Smooth muscle cell (in vitro differentiated cells): Measurements from ENCODE around the gene LITAFD. TPM values are rescaled to one million over a fixed set of nuclear protein-coding genes. Genes with fewer than 3 reads are reported as not detected.

ENCODE experiments used
- DNase-seq: peaks from one replicate; lab custom pipeline; 2025; ENCODE audit not compliant: unreplicated experiment; lab: John Stamatoyannopoulos, UW
- H2AFZ ChIP-seq: fragments of 200-600 bp; sonication (generic); 2 replicates; pipeline ENCODE4 v1.6.0; 2016; ENCODE audit warnings: antibody characterized with exemption, low read depth, mild to moderate bottlenecking
- H3F3A ChIP-seq: fragments of 200-600 bp; sonication (generic); 2 replicates; pipeline ENCODE4 v1.6.0; 2017; ENCODE audit warnings: antibody characterized with exemption, low read depth
- H3K27ac ChIP-seq: fragments of 200-600 bp; sonication (generic); 2 replicates; pipeline ENCODE4 v1.5.1; 2016; ENCODE audit warnings: low read depth, mild to moderate bottlenecking
- H3K27me3 ChIP-seq: fragments of 200-600 bp; sonication (generic); 2 replicates; pipeline ENCODE4 v1.6.1; 2016; ENCODE audit warnings: low read depth, mild to moderate bottlenecking
- H3K36me3 ChIP-seq: fragments of 200-600 bp; sonication (generic); 2 replicates; pipeline ENCODE4 v1.5.1; 2016; ENCODE audit warnings: low read depth
- H3K4me1 ChIP-seq: fragments of 200-600 bp; sonication (generic); 2 replicates; pipeline ENCODE4 v1.5.1; 2016; ENCODE audit warnings: low read depth
- H3K4me2 ChIP-seq: fragments of 200-600 bp; sonication (generic); 2 replicates; pipeline ENCODE4 v1.6.0; 2016; ENCODE audit warnings: mild to moderate bottlenecking
- H3K4me3 ChIP-seq: fragments of 200-600 bp; sonication (generic); 2 replicates; pipeline ENCODE4 v1.5.1; 2016; ENCODE audit warnings: mild to moderate bottlenecking
- H3K79me2 ChIP-seq: fragments of 200-600 bp; sonication (generic); 2 replicates; pipeline ENCODE4 v1.6.0; 2016; ENCODE audit warnings: low read depth, mild to moderate bottlenecking
- H3K9ac ChIP-seq: fragments of 200-600 bp; sonication (generic); 2 replicates; pipeline ENCODE4 v1.6.0; 2016; ENCODE audit warnings: low read depth
- H3K9me3 ChIP-seq: fragments of 200-600 bp; sonication (generic); replicated peaks from 2 replicates; pipeline ENCODE4 v1.5.1; 2016; ENCODE audit warnings: low read depth
- H4K20me1 ChIP-seq: fragments of 200-600 bp; sonication (generic); 2 replicates; pipeline ENCODE4 v1.6.0; 2016; ENCODE audit warnings: low read depth
- WGBS: methylation state at CpG from one replicate; pipeline ENCODE4 v1.1.7; 2016; ENCODE audit warnings: low lambda C conversion rate; 5-methylcytosine and 5-hydroxymethylcytosine counted together
- polyA plus RNA-seq: library from polyadenylated mRNA; unstranded; fragments of >200 nt; fragmentation: Nextera tagmentation; extraction: Ambion mirVana; gene quantifications from 2 replicates; pipeline ENCODE4 v1.2.1, GENCODE V29; 2016
- total RNA-seq: library from RNA; depleted of rRNA; stranded (reverse); fragments of >200 nt; gene quantifications from 2 replicates; pipeline ENCODE4 v1.2.3, GENCODE V29; 2014
- TF ChIP-seq, protein P1 (sequence below): fragments of 200-600 bp; sonication (generic); IDR thresholded peaks from 2 replicates; pipeline ENCODE4 v1.5.1; 2017; ENCODE audit warnings: borderline replicate concordance, mild to moderate bottlenecking, antibody characterized with exemption; ENCODE audit not compliant: insufficient read depth, poor library complexity, severe bottlenecking

The LITAFD gene
- total and polyA plus RNA-seq, 2 experiments from 2014 or later: not detected

DNA sequence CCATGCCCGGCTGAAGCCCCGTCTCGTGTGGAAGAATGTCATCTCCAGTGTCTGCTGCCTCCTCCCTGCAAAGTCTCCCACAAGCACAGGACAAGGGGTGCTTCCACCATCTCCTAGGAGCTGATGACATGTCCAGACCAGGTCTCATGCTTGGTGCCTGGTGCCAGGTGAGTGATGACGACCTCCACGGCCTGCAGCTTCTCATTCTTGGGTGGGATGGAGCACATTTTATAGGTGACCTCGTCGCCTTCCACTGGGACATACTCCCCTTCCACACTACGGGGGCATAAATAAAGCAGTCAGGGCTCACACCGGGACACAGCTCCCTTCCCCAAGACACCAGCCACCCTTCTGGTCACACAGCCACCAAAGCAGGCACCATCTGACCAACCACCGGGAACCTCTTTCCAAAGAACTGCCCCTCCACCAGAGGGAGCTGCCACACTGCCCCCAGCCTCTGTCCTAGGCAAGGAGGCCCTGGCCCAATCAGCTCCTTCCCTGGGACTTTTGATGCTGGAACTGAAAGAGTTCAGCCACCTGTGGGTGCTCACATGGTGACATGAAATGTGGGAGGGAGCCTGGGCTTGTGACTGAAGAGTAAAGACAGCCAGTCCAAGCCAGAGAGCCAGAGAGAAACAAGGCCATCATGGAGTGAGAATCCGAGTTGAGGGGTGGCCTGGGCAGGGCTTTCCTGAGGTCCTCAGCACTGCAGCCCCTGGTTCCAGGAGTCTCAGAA lies 26.9 kb upstream of the LITAFD start:
- peaks cover 5% of the 10 kb centered on the region for H3K79me2 ChIP-seq
- H3K9me3 ChIP-seq: no peaks in the 10 kb centered on the region
- TF ChIP-seq, protein P1, sequence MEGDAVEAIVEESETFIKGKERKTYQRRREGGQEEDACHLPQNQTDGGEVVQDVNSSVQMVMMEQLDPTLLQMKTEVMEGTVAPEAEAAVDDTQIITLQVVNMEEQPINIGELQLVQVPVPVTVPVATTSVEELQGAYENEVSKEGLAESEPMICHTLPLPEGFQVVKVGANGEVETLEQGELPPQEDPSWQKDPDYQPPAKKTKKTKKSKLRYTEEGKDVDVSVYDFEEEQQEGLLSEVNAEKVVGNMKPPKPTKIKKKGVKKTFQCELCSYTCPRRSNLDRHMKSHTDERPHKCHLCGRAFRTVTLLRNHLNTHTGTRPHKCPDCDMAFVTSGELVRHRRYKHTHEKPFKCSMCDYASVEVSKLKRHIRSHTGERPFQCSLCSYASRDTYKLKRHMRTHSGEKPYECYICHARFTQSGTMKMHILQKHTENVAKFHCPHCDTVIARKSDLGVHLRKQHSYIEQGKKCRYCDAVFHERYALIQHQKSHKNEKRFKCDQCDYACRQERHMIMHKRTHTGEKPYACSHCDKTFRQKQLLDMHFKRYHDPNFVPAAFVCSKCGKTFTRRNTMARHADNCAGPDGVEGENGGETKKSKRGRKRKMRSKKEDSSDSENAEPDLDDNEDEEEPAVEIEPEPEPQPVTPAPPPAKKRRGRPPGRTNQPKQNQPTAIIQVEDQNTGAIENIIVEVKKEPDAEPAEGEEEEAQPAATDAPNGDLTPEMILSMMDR: peak; percentile 24
- H3K27me3 ChIP-seq: no peaks in the 10 kb centered on the region
- H3K9ac ChIP-seq: no peak overlapping the region
- no peak overlapping the region for H2AFZ ChIP-seq
- H3K4me1 ChIP-seq: no peaks in the 10 kb centered on the region
- H3K4me2 ChIP-seq: no peak overlapping the region
- WGBS: 92% methylated on average over 11 of the region's 11 CpGs
- H3K4me3 ChIP-seq: no peak overlapping the region
- peaks cover 4% of the 10 kb centered on the region for H3K36me3 ChIP-seq
- peaks cover 27% of the 10 kb centered on the region for H3F3A ChIP-seq
- peaks cover 93% of the 10 kb centered on the region for H4K20me1 ChIP-seq
- H3K27ac ChIP-seq: no peak overlapping the region
- no peak for DNase-seq

DNA sequence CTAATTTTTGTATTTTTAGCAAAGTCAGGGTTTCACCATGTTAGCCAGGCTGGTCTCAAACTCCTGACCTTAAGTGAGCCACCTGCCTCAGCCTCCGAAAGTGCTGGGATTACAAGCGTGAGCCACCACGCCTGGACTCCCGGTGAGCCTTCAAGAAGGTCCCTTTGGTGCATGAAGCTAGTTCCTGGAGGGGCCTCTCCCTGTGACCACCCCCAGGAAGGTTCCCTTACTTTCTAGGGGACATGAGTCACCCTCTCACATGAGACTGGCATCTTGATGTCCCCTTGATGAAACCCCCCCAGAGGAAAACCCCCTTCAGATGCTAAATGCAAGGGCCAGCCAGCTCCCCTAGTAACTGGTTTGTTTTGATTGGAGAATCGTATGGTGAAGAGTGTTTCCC lies 26.2 kb upstream of the LITAFD start:
- no peak overlapping the region for H2AFZ ChIP-seq
- H3K4me1 ChIP-seq: no peaks in the 10 kb centered on the region
- H3K27ac ChIP-seq: no peak overlapping the region
- H4K20me1 ChIP-seq: peaks cover 95% of the 10 kb centered on the region
- no peaks in the 10 kb centered on the region for H3K27me3 ChIP-seq
- H3K4me3 ChIP-seq: no peak overlapping the region
- H3K79me2 ChIP-seq: peaks cover 12% of the 10 kb centered on the region
- H3K36me3 ChIP-seq: peaks cover 4% of the 10 kb centered on the region
- TF ChIP-seq, protein P1: no peak
- H3K9me3 ChIP-seq: no peaks in the 10 kb centered on the region
- 77% methylated on average over 5 of the region's 5 CpGs for WGBS
- H3F3A ChIP-seq: peaks cover 27% of the 10 kb centered on the region
- H3K4me2 ChIP-seq: no peak overlapping the region
- H3K9ac ChIP-seq: no peak overlapping the region
- no peak for DNase-seq

DNA sequence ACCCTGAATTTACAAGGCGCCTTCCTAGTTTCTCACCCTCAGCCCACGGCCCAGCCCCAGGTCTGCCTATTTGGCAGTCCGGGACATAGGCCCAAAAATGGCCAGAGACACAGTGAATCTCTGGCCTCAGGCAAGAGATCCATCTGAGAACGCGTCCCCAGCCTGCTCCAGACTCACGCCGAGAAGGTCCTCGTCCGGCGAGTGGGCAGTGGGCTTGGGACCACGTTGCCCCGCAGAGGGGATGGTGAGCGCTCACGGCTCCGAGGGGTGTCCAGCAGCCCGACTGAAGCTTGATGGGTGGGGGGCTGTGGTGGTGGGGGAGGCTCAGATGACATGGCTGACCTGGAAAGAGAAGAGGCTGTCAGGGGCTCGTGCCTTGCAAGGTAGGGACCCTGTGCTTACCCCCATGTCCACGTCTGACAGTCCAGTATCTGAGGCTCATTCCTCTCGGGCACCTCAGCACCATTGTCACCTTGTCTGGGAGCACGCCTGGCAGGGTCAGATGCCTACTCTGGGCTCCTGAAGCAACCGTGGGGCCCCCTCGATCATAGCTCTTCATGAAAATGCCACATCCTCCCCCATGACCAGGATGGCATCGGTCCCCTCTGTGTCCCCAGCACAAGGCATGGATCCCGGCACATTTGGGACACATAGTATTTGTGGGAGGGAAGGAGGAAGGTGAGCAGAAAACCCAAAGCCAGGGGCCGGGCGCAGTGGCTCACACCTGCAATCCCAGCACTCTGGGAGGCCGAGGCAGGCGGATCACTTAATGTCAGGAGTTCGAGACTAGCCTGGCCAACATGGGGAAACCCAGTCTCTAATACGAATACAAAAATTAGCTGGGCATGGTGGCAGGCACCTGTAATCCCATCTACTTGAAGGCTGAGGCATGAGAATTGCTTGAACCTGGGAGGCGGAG lies 22.9 kb upstream of the LITAFD start:
- no peak overlapping the region for H3K4me3 ChIP-seq
- no peak overlapping the region for H3K4me2 ChIP-seq
- H3K9ac ChIP-seq: no peak overlapping the region
- H3K36me3 ChIP-seq: peaks cover 4% of the 10 kb centered on the region
- H3K9me3 ChIP-seq: no peaks in the 10 kb centered on the region
- H3F3A ChIP-seq: peaks cover 25% of the 10 kb centered on the region
- H2AFZ ChIP-seq: no peak overlapping the region
- H3K4me1 ChIP-seq: peaks cover 5% of the 10 kb centered on the region
- peaks cover 39% of the 10 kb centered on the region for H3K79me2 ChIP-seq
- TF ChIP-seq, protein P1: no peak
- peaks cover 96% of the 10 kb centered on the region for H4K20me1 ChIP-seq
- 96% methylated on average over 30 of the region's 31 CpGs for WGBS
- no peaks in the 10 kb centered on the region for H3K27me3 ChIP-seq
- H3K27ac ChIP-seq: no peak overlapping the region
- DNase-seq: no peak
